ENCODE measurements around the gene AGAP1.
"Not testable (repeated sequence)": the region's sequence is repeated elsewhere in the genome, so short reads cannot be mapped to it uniquely, and the experiment has no call there.

The AGAP1 gene

GRCh38 chr2:235596272-235596671, 102.4 kb downstream of the AGAP1 start:
- DNase-seq = no peak

GRCh38 chr2:235597081-235597615, 103.3 kb downstream of the AGAP1 start:
- DNase-seq = no peak

GRCh38 chr2:235598026-235598425, 104.2 kb downstream of the AGAP1 start:
- DNase-seq = no peak

GRCh38 chr2:235598532-235599531, 105.0 kb downstream of the AGAP1 start:
- no peak for DNase-seq

GRCh38 chr2:235599596-235600338, 105.9 kb downstream of the AGAP1 start:
- no peak for DNase-seq

GRCh38 chr2:235600406-235600805, 106.6 kb downstream of the AGAP1 start:
- DNase-seq = no peak

GRCh38 chr2:235600926-235601325, 107.1 kb downstream of the AGAP1 start:
- DNase-seq = no peak

GRCh38 chr2:235601960-235602704, 108.3 kb downstream of the AGAP1 start:
- no peak for DNase-seq

GRCh38 chr2:235602971-235603370, 109.1 kb downstream of the AGAP1 start:
- not testable (repeated sequence) for DNase-seq

GRCh38 chr2:235603659-235604058, 109.8 kb downstream of the AGAP1 start:
- no peak for DNase-seq

- DNase-seq = no peak
Observed at GRCh38 chr2:235605312-235606003, 111.6 kb downstream of the AGAP1 start.

GRCh38 chr2:235606004-235606715, 112.3 kb downstream of the AGAP1 start:
- no peak for DNase-seq

- no peak for DNase-seq
Observed at GRCh38 chr2:235607546-235608199, 113.8 kb downstream of the AGAP1 start.

- DNase-seq = no peak
Observed at GRCh38 chr2:235608200-235608887, 114.5 kb downstream of the AGAP1 start.

- no peak for DNase-seq
Observed at GRCh38 chr2:235609321-235609720, 115.5 kb downstream of the AGAP1 start.

GRCh38 chr2:235609746-235610145, 115.9 kb downstream of the AGAP1 start:
- DNase-seq = no peak

- DNase-seq = no peak
Observed at GRCh38 chr2:235610696-235611257, 116.9 kb downstream of the AGAP1 start.

GRCh38 chr2:235611349-235611748, 117.5 kb downstream of the AGAP1 start:
- no peak for DNase-seq

GRCh38 chr2:235611756-235612155, 117.9 kb downstream of the AGAP1 start:
- no peak for DNase-seq

Measured in stimulated activated naive CD4-positive, alpha-beta T cell (primary cell).